PC-3 (cell line): ENCODE measurements around the gene DNAJC1.

Experiments
- EZH2 ChIP-seq: fragments of 300-600 bp; sonication (generic); IDR thresholded peaks from one replicate; pipeline ENCODE4 v1.6.1; 2017; ENCODE audit warnings: antibody characterized with exemption, mild to moderate bottlenecking, low read length; ENCODE audit not compliant: unreplicated experiment
- EZH2phosphoT487 ChIP-seq: fragments of 300-600 bp; sonication (generic); IDR thresholded peaks from 2 replicates; pipeline ENCODE4 v1.6.1; 2018; ENCODE audit warnings: mild to moderate bottlenecking, antibody characterized with exemption, low read length, borderline replicate concordance
- TF ChIP-seq, protein P1 (sequence below): fragments of 300-600 bp; sonication (generic); conservative IDR thresholded peaks from 2 replicates; pipeline ENCODE4 v1.5.1; 2017; ENCODE audit warnings: antibody characterized with exemption, low read depth, mild to moderate bottlenecking, low read length

GRCh38 chr10:21732067-21732772 is 271.3 kb downstream of the DNAJC1 start:
- TF ChIP-seq, protein P1, sequence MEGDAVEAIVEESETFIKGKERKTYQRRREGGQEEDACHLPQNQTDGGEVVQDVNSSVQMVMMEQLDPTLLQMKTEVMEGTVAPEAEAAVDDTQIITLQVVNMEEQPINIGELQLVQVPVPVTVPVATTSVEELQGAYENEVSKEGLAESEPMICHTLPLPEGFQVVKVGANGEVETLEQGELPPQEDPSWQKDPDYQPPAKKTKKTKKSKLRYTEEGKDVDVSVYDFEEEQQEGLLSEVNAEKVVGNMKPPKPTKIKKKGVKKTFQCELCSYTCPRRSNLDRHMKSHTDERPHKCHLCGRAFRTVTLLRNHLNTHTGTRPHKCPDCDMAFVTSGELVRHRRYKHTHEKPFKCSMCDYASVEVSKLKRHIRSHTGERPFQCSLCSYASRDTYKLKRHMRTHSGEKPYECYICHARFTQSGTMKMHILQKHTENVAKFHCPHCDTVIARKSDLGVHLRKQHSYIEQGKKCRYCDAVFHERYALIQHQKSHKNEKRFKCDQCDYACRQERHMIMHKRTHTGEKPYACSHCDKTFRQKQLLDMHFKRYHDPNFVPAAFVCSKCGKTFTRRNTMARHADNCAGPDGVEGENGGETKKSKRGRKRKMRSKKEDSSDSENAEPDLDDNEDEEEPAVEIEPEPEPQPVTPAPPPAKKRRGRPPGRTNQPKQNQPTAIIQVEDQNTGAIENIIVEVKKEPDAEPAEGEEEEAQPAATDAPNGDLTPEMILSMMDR: peak; percentile 73
- TF ChIP-seq EZH2phosphoT487 (no peak), EZH2 (no peak)
